ENCODE measurements around the gene KIAA1328. TPM values are rescaled to one million over a fixed set of nuclear protein-coding genes. Genes with fewer than 3 reads are reported as not detected.

Gene KIAA1328
- total and polyA plus RNA-seq, 2 donors (not counting 3 experiments of a cell fraction or from before 2014, with no cell fraction given), result 2.7 to 6.5 TPM

DNA sequence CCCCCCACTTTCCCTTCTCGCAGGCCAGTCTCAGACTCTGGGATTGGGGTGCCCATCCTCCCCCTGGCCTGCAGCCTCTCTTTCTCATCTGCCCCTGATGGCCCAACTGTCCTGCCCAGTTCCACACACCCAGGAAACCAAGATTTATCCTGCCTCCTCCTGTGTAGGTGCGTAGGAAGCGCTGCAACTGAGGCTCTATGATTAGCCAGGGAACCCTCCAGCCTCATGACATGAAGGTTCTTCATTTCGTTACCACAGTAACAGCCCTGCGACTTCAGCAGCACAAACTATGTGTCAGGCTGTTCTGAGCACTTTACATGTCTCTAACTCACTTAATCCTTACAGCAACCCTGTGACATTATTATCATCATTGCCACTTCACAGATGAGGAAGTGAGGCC, 430.8 kb downstream of the KIAA1328 start:
- dilution Hi-C loops (cut with MboI; ENCODE audit: extremely low pct_ligation_motif_present, low sequenced_read_pairs), result no loop called here
- ChIA-PET POLR2A (no interaction called here), CTCF (no interaction called here)
- Histone ChIP-seq H3K27ac (ENCODE audit: insufficient read depth, low read depth, low read length) (no peak overlapping the region), H4K20me1 (replicated peaks; ENCODE audit: control insufficient read depth, extremely low read depth, insufficient read depth, low read length) (no peaks in the 10 kb centered on the region), H3K4me1 (ENCODE audit: control insufficient read depth, extremely low read depth, insufficient read depth, low read length) (no peaks in the 10 kb centered on the region), H3K4me3 (replicated peaks in 1 of 3; ENCODE audit: insufficient read depth in 1 of 3, low read depth in 1 of 3, low read length in 3 of 3) (no peak overlapping the region), H3K36me3 (ENCODE audit: control insufficient read depth in 2 of 2, extremely low read depth in 1 of 2, insufficient read depth in 2 of 2, low read length in 2 of 2) (no peaks in the 10 kb centered on the region), H3K27me3 (ENCODE audit: control insufficient read depth in 2 of 2, insufficient read depth in 2 of 2, low read length in 2 of 2) (peaks cover 8 to 14% of the 10 kb centered on the region in 2 experiments), H3K79me2 (ENCODE audit: control insufficient read depth, insufficient read depth, low read length) (no peaks in the 10 kb centered on the region), H3K9ac (replicated peaks; ENCODE audit: extremely low read depth, insufficient read depth, low read length) (no peak overlapping the region), H3K9me1 (replicated peaks; ENCODE audit: control insufficient read depth, extremely low read depth, insufficient read depth, low read length) (no peaks in the 10 kb centered on the region), H2AFZ (ENCODE audit: low read depth, low read length) (no peak overlapping the region), H3K9me3 (replicated peaks; ENCODE audit: control insufficient read depth, insufficient read depth, low read length) (no peaks in the 10 kb centered on the region), H3K4me2 (ENCODE audit: insufficient read depth, low read length) (no peak overlapping the region)
- intact Hi-C loops (cut with micrococcal nuclease), result no loop called here
- FAIRE-seq (no peak), DNase-seq (ENCODE audit: low read depth, low spot score) (no peak)
- no peak for TF ChIP-seq CTCF (IDR thresholded peaks at IDR 0.05; ENCODE audit: extremely low read depth in 1 of 2, insufficient read depth in 1 of 2, low read depth in 1 of 2, low read length in 2 of 2)
- no peak for TF ChIP-seq POLR2AphosphoS5 (IDR thresholded peaks at IDR 0.05; ENCODE audit: insufficient read depth, low read depth, low read length)
- TF ChIP-seq MAX (IDR thresholded peaks at IDR 0.05; ENCODE audit: insufficient read depth, insufficient read length), result no peak
- no peak for TF ChIP-seq EZH2 (IDR thresholded peaks at IDR 0.05; ENCODE audit: borderline replicate concordance, low read depth, low read length, severe bottlenecking)
- TF ChIP-seq FOS (IDR thresholded peaks at IDR 0.05; ENCODE audit: borderline replicate concordance, insufficient read depth, low read length), result no peak
- no peak for TF ChIP-seq GATA2 (IDR thresholded peaks at IDR 0.05; ENCODE audit: insufficient read depth, insufficient read length, low read depth, low read length)
- TF ChIP-seq POLR2A (IDR thresholded peaks at IDR 0.05; ENCODE audit: low read depth, low read length), result no peak
- no peak for TF ChIP-seq MYC (IDR thresholded peaks at IDR 0.05; ENCODE audit: low read depth, low read length)
- TF ChIP-seq JUN (IDR thresholded peaks at IDR 0.05; ENCODE audit: borderline replicate concordance, insufficient read depth, insufficient read length, low read depth), result no peak
- BruUV-seq (replicated peaks), result no TSS peak
